ENCODE measurements around the gene SPPL2A. TPM values are rescaled to one million over a fixed set of nuclear protein-coding genes. Genes with fewer than 3 reads are reported as not detected.

Gene SPPL2A
- total RNA-seq, 1 experiment from 2014 or later: 100 TPM

- Histone ChIP-seq H3K36me3 (ENCODE audit: insufficient read depth, low read length, poor library complexity, severe bottlenecking) (no peaks in the 10 kb centered on the region), H3K4me1 (ENCODE audit: insufficient read depth, low read length, poor library complexity, severe bottlenecking) (no peaks in the 10 kb centered on the region), H3K27me3 (replicated peaks; ENCODE audit: insufficient read depth, low read depth, low read length, poor library complexity) (no peaks in the 10 kb centered on the region), H3K9me3 (ENCODE audit: low read depth, low read length, poor library complexity, severe bottlenecking) (no peaks in the 10 kb centered on the region), H3K4me3 (ENCODE audit: low read depth, low read length, poor library complexity, severe bottlenecking) (no peak overlapping the region), H3K27ac (ENCODE audit: low read depth, low read length, poor library complexity, severe bottlenecking) (no peak overlapping the region)
- no peak for DNase-seq (ENCODE audit: low spot score)
- CTCF ChIA-PET: no interaction called here
- intact Hi-C loops (cut with micrococcal nuclease; ENCODE audit: unreplicated experiment): no loop called here
- POLR2A ChIA-PET (ENCODE audit: low non-redundant PET): no interaction called here
- no peak for TF ChIP-seq EZH2 (IDR thresholded peaks at IDR 0.05; ENCODE audit: borderline replicate concordance, low read depth, low read length, poor library complexity, severe bottlenecking)
- TF ChIP-seq CTCF (conservative IDR thresholded peaks at IDR 0.05; ENCODE audit: low read depth, low read length): no peak
- BruUV-seq (replicated peaks): no TSS peak
Observed at GRCh38 chr15:50790778-50791453, 25.4 kb upstream of the SPPL2A start.

GRCh38 chr15:50786871-50787270 lies 21.4 kb upstream of the SPPL2A start:
- Histone ChIP-seq H3K27me3 (replicated peaks; ENCODE audit: insufficient read depth, low read depth, low read length, poor library complexity) (no peaks in the 10 kb centered on the region), H3K36me3 (ENCODE audit: insufficient read depth, low read length, poor library complexity, severe bottlenecking) (no peaks in the 10 kb centered on the region), H3K27ac (ENCODE audit: low read depth, low read length, poor library complexity, severe bottlenecking) (no peak overlapping the region), H3K9me3 (ENCODE audit: low read depth, low read length, poor library complexity, severe bottlenecking) (no peaks in the 10 kb centered on the region), H3K4me1 (ENCODE audit: insufficient read depth, low read length, poor library complexity, severe bottlenecking) (no peaks in the 10 kb centered on the region), H3K4me3 (ENCODE audit: low read depth, low read length, poor library complexity, severe bottlenecking) (no peak overlapping the region)
- ChIA-PET CTCF (no interaction called here), POLR2A (ENCODE audit: low non-redundant PET) (no interaction called here)
- DNase-seq (ENCODE audit: low spot score): no peak
- intact Hi-C loops (cut with micrococcal nuclease; ENCODE audit: unreplicated experiment): no loop called here
- TF ChIP-seq CTCF (conservative IDR thresholded peaks at IDR 0.05; ENCODE audit: low read depth, low read length): no peak
- no peak for TF ChIP-seq EZH2 (IDR thresholded peaks at IDR 0.05; ENCODE audit: borderline replicate concordance, low read depth, low read length, poor library complexity, severe bottlenecking)
- BruUV-seq (replicated peaks): no TSS peak

GRCh38 chr15:50786438-50786837 lies 20.9 kb upstream of the SPPL2A start:
- ChIA-PET POLR2A (ENCODE audit: low non-redundant PET) (no interaction called here), CTCF (no interaction called here)
- TF ChIP-seq EZH2 (IDR thresholded peaks at IDR 0.05; ENCODE audit: borderline replicate concordance, low read depth, low read length, poor library complexity, severe bottlenecking) (no peak), CTCF (conservative IDR thresholded peaks at IDR 0.05; ENCODE audit: low read depth, low read length) (no peak)
- no TSS peak for BruUV-seq (replicated peaks)
- H3K36me3 ChIP-seq (ENCODE audit: insufficient read depth, low read length, poor library complexity, severe bottlenecking): no peaks in the 10 kb centered on the region
- H3K9me3 ChIP-seq (ENCODE audit: low read depth, low read length, poor library complexity, severe bottlenecking): no peaks in the 10 kb centered on the region
- no peaks in the 10 kb centered on the region for H3K27me3 ChIP-seq (replicated peaks; ENCODE audit: insufficient read depth, low read depth, low read length, poor library complexity)
- H3K27ac ChIP-seq (ENCODE audit: low read depth, low read length, poor library complexity, severe bottlenecking): no peak overlapping the region
- no peak for DNase-seq (ENCODE audit: low spot score)
- intact Hi-C loops (cut with micrococcal nuclease; ENCODE audit: unreplicated experiment): no loop called here
- no peak overlapping the region for H3K4me3 ChIP-seq (ENCODE audit: low read depth, low read length, poor library complexity, severe bottlenecking)
- H3K4me1 ChIP-seq (ENCODE audit: insufficient read depth, low read length, poor library complexity, severe bottlenecking): no peaks in the 10 kb centered on the region

All from A673 (cell line).